GM12878 (cell line): Measurements from ENCODE around the gene SEC62.

Source experiments
- CTCF ChIP-seq, 3 experiments: IDR thresholded peaks in 2 of 3; conservative IDR thresholded peaks in 1 of 3; 2 replicates each; pipeline ENCODE4 v1.5.1; 2011; ENCODE audit warnings: low read depth in 3 of 3, low read length in 3 of 3, mild to moderate bottlenecking in 3 of 3, control low read depth in 2 of 3, moderate library complexity in 2 of 3, inconsistent platforms in 1 of 3, mixed read lengths in 1 of 3; ENCODE audit not compliant: control insufficient read depth in 2 of 3, insufficient read depth in 1 of 3; ENCODE audit errors: extremely low read depth in 1 of 3
- ESRRA ChIP-seq: IDR thresholded peaks from 2 replicates; pipeline ENCODE4 v1.6.1; 2012; ENCODE audit warnings: mild to moderate bottlenecking, low read length, improper control_type of control experiment
- FOXK2 ChIP-seq: fragments of 450-650 bp; IDR thresholded peaks from 2 replicates; pipeline ENCODE4 v1.6.1; 2017; ENCODE audit warnings: mild to moderate bottlenecking, moderate library complexity
- SMC3 ChIP-seq: IDR thresholded peaks from 2 replicates; pipeline ENCODE4 v1.6.1; 2011; ENCODE audit warnings: low read length, improper control_type of control experiment, borderline replicate concordance
- USF2 ChIP-seq: IDR thresholded peaks from 2 replicates; pipeline ENCODE4 v1.6.1; 2011; ENCODE audit warnings: low read depth, low read length, improper control_type of control experiment, borderline replicate concordance
- ZBTB4 ChIP-seq: fragments of 450-650 bp; formaldehyde crosslinking; IDR thresholded peaks from 2 replicates; pipeline ENCODE4 v1.4.0; 2022; ENCODE audit warnings: mild to moderate bottlenecking, moderate library complexity
- ZNF217 ChIP-seq: fragments of 450-650 bp; IDR thresholded peaks from 2 replicates; pipeline ENCODE4 v1.6.1; 2017; ENCODE audit warnings: antibody characterized with exemption, mild to moderate bottlenecking
- ZNF274 ChIP-seq: IDR thresholded peaks from one replicate; pipeline ENCODE4 v1.8.0; 2011; ENCODE audit not compliant: insufficient read length, insufficient read depth

GRCh38 chr3:170044795-170045244 lies 78.2 kb downstream of the SEC62 start:
- no peak for TF ChIP-seq ZNF274
- no peak for TF ChIP-seq CTCF (IDR thresholded peaks at IDR 0.05 in 2 of 3, conservative IDR thresholded peaks at IDR 0.05 in 1 of 3; ENCODE audit: control insufficient read depth in 2 of 3, extremely low read depth in 1 of 3, insufficient read depth in 1 of 3, low read depth in 3 of 3, low read length in 3 of 3)
- TF ChIP-seq ZBTB4 (CRISPR knock-in tag), result no peak
- TF ChIP-seq USF2, result no peak
- TF ChIP-seq ESRRA, result no peak
- peak; percentile 52; the same call in 1 of the 2 replicates for TF ChIP-seq ZNF217
- no peak for TF ChIP-seq SMC3
- no peak; the same call in 1 of the 2 replicates for TF ChIP-seq FOXK2
